ENCODE measurements around the gene EMC8.

DNA sequence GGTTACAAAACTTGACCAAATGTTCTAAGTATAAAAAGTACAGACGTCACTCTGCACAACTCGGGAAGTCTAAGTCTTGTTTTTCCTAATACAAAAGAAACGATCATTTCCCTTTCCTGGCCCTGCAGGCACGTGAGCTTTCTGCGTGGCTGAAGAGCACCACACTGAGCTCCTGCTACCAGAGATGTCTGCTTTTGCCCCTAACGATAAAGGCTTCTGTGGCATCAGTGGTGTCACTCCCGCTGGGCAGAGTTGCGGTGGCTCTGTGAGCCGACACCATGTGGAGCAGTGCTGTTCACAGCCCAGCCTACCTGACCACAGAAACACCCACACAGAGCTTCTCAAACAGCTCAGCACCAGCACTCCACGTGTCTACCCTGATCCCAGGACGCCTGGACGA, 20.5 kb downstream of the EMC8 start:
- TF ChIP-seq, protein P1, sequence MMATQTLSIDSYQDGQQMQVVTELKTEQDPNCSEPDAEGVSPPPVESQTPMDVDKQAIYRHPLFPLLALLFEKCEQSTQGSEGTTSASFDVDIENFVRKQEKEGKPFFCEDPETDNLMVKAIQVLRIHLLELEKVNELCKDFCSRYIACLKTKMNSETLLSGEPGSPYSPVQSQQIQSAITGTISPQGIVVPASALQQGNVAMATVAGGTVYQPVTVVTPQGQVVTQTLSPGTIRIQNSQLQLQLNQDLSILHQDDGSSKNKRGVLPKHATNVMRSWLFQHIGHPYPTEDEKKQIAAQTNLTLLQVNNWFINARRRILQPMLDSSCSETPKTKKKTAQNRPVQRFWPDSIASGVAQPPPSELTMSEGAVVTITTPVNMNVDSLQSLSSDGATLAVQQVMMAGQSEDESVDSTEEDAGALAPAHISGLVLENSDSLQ (IDR thresholded peaks at IDR 0.05), result no peak
- TF ChIP-seq BHLHE40 (IDR thresholded peaks at IDR 0.05; ENCODE audit: borderline replicate concordance), result no peak
- TF ChIP-seq NFRKB (IDR thresholded peaks at IDR 0.05), result no peak
- no peak for TF ChIP-seq FOXK2 (IDR thresholded peaks at IDR 0.05)
